Measurements from ENCODE around the gene PTH1R. TPM values are rescaled to one million over a fixed set of nuclear protein-coding genes. Genes with fewer than 3 reads are reported as not detected.

PTH1R gene
- total and polyA plus RNA-seq, 10 of the 15 experiments (the other 5 are each of a cell fraction or from before 2014, with no cell fraction given) = not detected

DNA sequence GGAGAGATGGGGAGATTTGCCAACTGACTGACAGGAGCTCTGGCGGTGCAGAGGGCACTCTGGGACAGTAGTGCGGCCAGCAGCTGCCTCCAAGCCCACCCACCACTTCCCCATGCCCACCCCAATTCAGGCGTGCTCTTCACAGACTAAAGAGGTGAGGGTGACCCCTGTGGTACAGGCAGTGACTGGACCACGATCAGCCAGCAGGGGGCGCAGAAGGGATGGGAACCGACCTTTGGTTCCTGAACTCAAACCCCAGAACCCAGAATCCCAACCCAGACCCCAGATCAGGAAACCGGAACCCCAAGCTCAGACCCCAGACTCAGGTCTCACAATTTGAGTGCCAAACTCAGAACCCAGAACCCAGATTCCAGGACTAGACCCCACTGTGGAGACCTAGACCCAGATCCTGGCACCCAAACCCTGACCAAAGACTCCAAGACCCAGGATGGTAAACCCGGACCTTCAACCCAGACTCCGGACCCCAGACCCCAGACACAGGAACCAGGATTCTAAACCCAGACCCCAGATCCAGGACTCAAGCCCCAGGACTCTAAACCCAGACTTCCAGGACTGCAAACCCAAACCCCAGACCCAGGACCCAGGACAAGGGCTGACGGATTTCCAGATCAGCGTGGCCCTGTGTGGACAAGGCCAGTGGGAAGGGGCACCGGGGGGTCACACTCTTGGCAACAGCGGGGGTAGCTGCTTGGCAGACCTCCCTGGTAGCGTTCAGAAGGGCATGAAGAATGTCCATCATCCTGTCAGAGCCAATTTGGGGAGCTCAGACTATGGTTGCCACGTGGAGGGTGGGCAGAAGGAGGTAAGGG is 10.6 kb upstream of the PTH1R start (continued):
- TF ChIP-seq RUNX3 (IDR thresholded peaks at IDR 0.05; ENCODE audit: low read length) = peak; percentile 33; the same call in 1 of the 2 replicates
- TF ChIP-seq PML (IDR thresholded peaks at IDR 0.05; ENCODE audit: low read length) = no peak
- TF ChIP-seq PAX8 (IDR thresholded peaks at IDR 0.05) = no peak

DNA sequence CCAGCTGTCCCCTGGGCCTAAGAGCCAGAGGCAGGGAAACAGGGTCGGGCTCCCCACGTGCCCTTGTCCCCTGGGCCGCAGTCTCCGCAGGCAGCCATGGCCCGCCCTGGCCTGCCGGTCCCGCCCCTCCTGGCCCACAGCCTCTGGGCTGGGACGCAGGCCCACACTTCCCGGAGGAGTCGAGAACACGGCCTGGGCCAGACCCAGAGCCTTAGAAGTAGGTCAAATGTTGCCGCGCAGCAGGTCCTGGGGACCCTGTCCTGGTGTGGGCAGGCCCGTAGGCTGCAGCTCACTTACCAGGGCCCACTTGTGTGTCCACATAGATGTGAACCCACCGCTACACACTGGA is 10.0 kb upstream of the PTH1R start:
- no peak overlapping the region for H3K9ac ChIP-seq (ENCODE audit: control insufficient read depth, insufficient read depth, low read length)
- intact Hi-C loops (cut with micrococcal nuclease; ENCODE audit: unreplicated experiment) = loop anchor here (2.0 kb wide), 2 partner anchors 131 to 503 kb away; no protein-coding TSS in a partner anchor
- H2AFZ ChIP-seq (ENCODE audit: control insufficient read depth, low read depth, low read length) = no peak overlapping the region
- ChIA-PET SMC1A (ENCODE audit: uncharacterized antibody, unreplicated experiment) (interaction anchor here (3.7 kb wide), 1 partner anchor 28 kb away, joined by 16 read pairs; no protein-coding TSS in a partner anchor), RAD21 (ENCODE audit: unreplicated experiment) (interaction anchor here (0.6 to 1.6 kb wide), 5 partner anchors 22 to 158 kb away, joined by 3 to 10 read pairs (median 3); no protein-coding TSS in a partner anchor), POLR2A (no interaction called here), CTCF (interaction anchor here (0.6 to 4.1 kb wide), 9 partner anchors 12 to 503 kb away, joined by 3 to 35 read pairs (median 7); no protein-coding TSS in a partner anchor)
- ATAC-seq (no peak), DNase-seq (ENCODE audit: low read depth, low spot score) (no peak), FAIRE-seq (no peak)
- no peaks in the 10 kb centered on the region for H3K9me3 ChIP-seq (replicated peaks; ENCODE audit: control insufficient read depth, insufficient read depth, low read length)
- TF ChIP-seq NR2C2 (IDR thresholded peaks at IDR 0.05; ENCODE audit: borderline replicate concordance, control insufficient read depth, insufficient read length, low read depth) (no peak), IRF4 (IDR thresholded peaks at IDR 0.05; ENCODE audit: low read depth, low read length) (no peak), CBX5 (IDR thresholded peaks at IDR 0.05; ENCODE audit: low read depth) (no peak), MTA3 (IDR thresholded peaks at IDR 0.05; ENCODE audit: borderline replicate concordance, low read length) (no peak), BCL11A (IDR thresholded peaks at IDR 0.05; ENCODE audit: low read depth, low read length) (no peak), ZZZ3 (IDR thresholded peaks at IDR 0.05; ENCODE audit: control insufficient read depth, insufficient read length, low read depth) (no peak), YBX1 (IDR thresholded peaks at IDR 0.05) (no peak), BMI1 (IDR thresholded peaks at IDR 0.05; ENCODE audit: borderline replicate concordance) (no peak)
- TF ChIP-seq, protein P1, sequence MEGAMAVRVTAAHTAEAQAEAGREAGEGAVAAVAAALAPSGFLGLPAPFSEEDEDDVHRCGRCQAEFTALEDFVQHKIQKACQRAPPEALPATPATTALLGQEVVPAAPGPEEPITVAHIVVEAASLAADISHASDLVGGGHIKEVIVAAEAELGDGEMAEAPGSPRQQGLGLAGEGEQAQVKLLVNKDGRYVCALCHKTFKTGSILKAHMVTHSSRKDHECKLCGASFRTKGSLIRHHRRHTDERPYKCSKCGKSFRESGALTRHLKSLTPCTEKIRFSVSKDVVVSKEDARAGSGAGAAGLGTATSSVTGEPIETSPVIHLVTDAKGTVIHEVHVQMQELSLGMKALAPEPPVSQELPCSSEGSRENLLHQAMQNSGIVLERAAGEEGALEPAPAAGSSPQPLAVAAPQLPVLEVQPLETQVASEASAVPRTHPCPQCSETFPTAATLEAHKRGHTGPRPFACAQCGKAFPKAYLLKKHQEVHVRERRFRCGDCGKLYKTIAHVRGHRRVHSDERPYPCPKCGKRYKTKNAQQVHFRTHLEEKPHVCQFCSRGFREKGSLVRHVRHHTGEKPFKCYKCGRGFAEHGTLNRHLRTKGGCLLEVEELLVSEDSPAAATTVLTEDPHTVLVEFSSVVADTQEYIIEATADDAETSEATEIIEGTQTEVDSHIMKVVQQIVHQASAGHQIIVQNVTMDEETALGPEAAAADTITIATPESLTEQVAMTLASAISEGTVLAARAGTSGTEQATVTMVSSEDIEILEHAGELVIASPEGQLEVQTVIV (IDR thresholded peaks at IDR 0.05; ENCODE audit: borderline replicate concordance, partially characterized antibody) = no peak
- H3K4me1 ChIP-seq (ENCODE audit: control insufficient read depth, insufficient read depth, low read length) = no peaks in the 10 kb centered on the region
- H3K4me2 ChIP-seq (ENCODE audit: control insufficient read depth, insufficient read depth) = no peak overlapping the region
- H3K27me3 ChIP-seq (replicated peaks in 1 of 2; ENCODE audit: control insufficient read depth in 2 of 2, insufficient read depth in 2 of 2, low read length in 1 of 2) = no peaks in the 10 kb centered on the region; a peak in 1 of 4 replicates
- in situ Hi-C loops (cut with MboI) = no loop called here
- H3K79me2 ChIP-seq (ENCODE audit: control insufficient read depth, insufficient read depth, low read length) = no peaks in the 10 kb centered on the region
- H3K36me3 ChIP-seq (ENCODE audit: control insufficient read depth in 2 of 2, insufficient read depth in 2 of 2, low read length in 1 of 2) = no peaks in the 10 kb centered on the region
- H3K4me3 ChIP-seq = no peak overlapping the region
- 60% methylated on average over 15 of the region's 15 CpGs for WGBS (ENCODE audit: insufficient coverage, insufficient replicate concordance, low lambda C conversion rate, missing lambda C conversion rate)
- H3K27ac ChIP-seq (ENCODE audit: control insufficient read depth, insufficient read depth) = no peak overlapping the region
- no peaks in the 10 kb centered on the region for H4K20me1 ChIP-seq (ENCODE audit: control insufficient read depth, insufficient read depth)
- no TSS peak for BruUV-seq (replicated peaks)

Data from GM12878 (cell line).